ENCODE measurements around the gene PLCL2.
A peak's percentile ranks its signal among the peaks of the same experiment; 100 is the strongest.

Gene PLCL2

DNA sequence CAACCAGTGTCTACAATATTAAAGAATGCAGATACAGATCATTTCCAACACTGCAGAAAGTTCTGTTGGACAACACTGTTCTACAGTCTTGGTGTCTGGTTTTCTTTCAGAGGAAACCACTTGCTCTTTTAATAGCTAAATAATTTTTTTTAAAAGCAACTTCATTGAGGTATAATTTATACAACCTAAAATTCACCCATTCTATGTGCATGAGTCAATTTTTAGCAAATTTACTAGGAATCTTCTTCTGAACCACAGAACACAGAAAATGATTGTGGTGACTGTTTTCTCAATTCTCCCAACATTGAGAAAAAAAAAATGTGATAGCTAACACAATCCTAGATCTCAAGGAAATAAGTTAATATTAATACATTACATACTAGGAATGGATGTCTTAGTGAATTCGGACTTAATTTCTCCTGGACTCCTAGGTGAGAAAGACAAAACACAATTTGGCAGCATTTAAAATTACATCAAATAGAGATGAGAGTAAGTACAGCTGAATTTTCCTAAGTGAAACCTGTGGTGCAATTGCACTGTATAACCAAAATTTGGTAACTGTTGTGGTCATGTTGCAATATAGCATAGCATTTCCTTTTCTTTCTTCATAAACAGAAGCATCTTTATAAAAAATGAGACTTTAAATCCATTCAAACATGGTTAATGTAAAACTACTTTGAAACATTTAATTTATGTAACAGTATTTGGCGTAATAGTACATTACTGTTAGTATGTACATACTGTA is 15.3 kb upstream of the PLCL2 start:
- TF ChIP-seq MYC (IDR thresholded peaks at IDR 0.05; ENCODE audit: low read depth, low read length) (no peak), POLR2A (IDR thresholded peaks at IDR 0.05; ENCODE audit: extremely low read depth, insufficient read length) (no peak)
- TF ChIP-seq, protein P1, sequence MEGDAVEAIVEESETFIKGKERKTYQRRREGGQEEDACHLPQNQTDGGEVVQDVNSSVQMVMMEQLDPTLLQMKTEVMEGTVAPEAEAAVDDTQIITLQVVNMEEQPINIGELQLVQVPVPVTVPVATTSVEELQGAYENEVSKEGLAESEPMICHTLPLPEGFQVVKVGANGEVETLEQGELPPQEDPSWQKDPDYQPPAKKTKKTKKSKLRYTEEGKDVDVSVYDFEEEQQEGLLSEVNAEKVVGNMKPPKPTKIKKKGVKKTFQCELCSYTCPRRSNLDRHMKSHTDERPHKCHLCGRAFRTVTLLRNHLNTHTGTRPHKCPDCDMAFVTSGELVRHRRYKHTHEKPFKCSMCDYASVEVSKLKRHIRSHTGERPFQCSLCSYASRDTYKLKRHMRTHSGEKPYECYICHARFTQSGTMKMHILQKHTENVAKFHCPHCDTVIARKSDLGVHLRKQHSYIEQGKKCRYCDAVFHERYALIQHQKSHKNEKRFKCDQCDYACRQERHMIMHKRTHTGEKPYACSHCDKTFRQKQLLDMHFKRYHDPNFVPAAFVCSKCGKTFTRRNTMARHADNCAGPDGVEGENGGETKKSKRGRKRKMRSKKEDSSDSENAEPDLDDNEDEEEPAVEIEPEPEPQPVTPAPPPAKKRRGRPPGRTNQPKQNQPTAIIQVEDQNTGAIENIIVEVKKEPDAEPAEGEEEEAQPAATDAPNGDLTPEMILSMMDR (IDR thresholded peaks at IDR 0.05; ENCODE audit: low read depth, low read length): no peak
- TF ChIP-seq, protein P2, sequence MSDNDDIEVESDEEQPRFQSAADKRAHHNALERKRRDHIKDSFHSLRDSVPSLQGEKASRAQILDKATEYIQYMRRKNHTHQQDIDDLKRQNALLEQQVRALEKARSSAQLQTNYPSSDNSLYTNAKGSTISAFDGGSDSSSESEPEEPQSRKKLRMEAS (IDR thresholded peaks at IDR 0.05; ENCODE audit: low read depth, low read length): no peak
- H3K4me3 ChIP-seq (ENCODE audit: low read depth, low read length): no peak overlapping the region
- DNase-seq (ENCODE audit: low read depth): peak; percentile 52

DNA sequence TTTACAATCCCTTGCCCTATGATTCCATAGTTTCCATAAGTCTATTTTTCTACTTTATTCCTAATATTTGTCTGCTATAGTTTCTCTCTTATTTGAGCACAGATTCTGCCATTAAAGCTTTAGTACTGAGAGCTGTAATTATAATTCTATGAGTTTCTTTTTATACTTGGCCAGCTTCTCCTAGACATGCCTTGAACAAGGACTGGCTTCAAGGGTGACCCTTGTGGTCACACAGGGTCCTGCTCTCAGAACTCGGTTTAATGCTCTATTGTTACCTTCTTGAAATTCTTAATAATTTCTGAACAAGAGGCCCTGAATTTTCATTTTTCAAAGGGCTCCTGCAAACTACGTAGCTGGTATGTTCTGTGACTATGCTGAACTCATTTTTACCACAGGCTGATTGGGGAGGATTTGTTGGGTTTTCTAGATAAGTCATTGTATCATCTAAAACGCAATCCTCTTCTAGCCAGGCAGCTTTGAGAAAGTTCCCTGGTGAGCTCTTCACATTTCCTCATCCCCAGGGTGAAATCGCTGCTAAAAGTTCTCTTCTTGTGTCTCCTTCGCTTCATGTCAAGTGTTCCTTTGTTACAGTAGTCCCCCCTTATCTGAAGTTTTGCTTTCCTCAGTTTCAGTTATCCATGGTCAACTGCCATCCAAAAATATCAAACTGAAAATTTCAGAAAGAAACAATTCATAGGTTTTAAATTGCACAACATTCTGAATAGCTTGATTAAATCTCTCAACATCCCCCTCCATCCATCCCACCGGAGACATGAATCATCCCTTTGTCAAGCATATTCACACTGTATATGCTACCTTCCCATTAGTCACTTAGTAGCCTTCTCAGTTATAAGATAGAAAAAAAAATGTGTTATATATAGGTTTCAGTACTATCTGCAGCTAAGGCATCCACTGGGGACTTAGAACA is 12.6 kb upstream of the PLCL2 start:
- TF ChIP-seq POLR2A (IDR thresholded peaks at IDR 0.05; ENCODE audit: extremely low read depth, insufficient read length): no peak
- H3K4me3 ChIP-seq (ENCODE audit: low read depth, low read length): no peak overlapping the region
- peak; percentile 58 for DNase-seq (ENCODE audit: low read depth)

GRCh38 chr3:16873872-16874271 is 10.9 kb upstream of the PLCL2 start:
- TF ChIP-seq MYC (IDR thresholded peaks at IDR 0.05; ENCODE audit: low read depth, low read length): no peak
- TF ChIP-seq, protein P1 (IDR thresholded peaks at IDR 0.05; ENCODE audit: low read depth, low read length): no peak
- TF ChIP-seq POLR2A (IDR thresholded peaks at IDR 0.05; ENCODE audit: extremely low read depth, insufficient read length): no peak
- TF ChIP-seq, protein P2 (IDR thresholded peaks at IDR 0.05; ENCODE audit: low read depth, low read length): no peak
- H3K4me3 ChIP-seq (ENCODE audit: low read depth, low read length): no peak overlapping the region
- DNase-seq (ENCODE audit: low read depth): no peak

DNA sequence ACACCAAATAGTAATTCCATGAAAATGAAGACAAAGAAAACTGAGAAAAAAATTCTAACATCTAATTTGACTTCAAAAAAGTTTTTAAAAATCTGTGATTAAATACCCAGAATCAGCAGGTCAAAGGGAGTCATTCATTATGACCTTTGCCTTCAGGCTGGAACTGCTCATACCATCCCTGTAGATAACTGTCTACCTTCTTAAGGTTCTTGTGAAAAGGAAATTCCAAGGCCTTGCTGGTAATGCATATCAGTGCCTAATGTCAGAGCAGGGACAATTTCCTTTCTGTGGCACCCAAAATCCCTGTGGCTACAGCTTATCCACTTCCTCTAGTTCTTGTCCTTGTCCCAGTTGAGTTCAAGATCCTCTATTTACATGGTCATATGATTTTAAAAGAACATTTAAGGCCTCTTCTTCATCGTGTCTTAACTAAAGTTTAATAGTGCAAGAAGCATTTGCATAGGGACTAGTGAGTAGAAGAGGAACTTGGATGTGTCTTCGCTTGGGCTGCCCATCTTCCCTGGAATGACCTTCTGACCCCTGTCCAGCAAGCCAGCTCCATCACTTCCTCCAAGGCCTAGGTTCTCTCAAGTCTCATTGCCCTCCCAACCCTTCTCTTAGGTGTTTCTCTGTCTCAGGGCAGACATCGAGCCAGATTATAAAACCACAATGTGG is 8.7 kb upstream of the PLCL2 start:
- no peak for TF ChIP-seq POLR2A (IDR thresholded peaks at IDR 0.05; ENCODE audit: extremely low read depth, insufficient read length)
- TF ChIP-seq, protein P2 (IDR thresholded peaks at IDR 0.05; ENCODE audit: low read depth, low read length): no peak
- no peak for TF ChIP-seq MYC (IDR thresholded peaks at IDR 0.05; ENCODE audit: low read depth, low read length)
- TF ChIP-seq, protein P1 (IDR thresholded peaks at IDR 0.05; ENCODE audit: low read depth, low read length): no peak
- no peak overlapping the region for H3K4me3 ChIP-seq (ENCODE audit: low read depth, low read length)
- DNase-seq (ENCODE audit: low read depth): no peak

- TF ChIP-seq POLR2A (IDR thresholded peaks at IDR 0.05; ENCODE audit: extremely low read depth, insufficient read length) (no peak), MYC (IDR thresholded peaks at IDR 0.05; ENCODE audit: low read depth, low read length) (no peak)
- TF ChIP-seq, protein P2 (IDR thresholded peaks at IDR 0.05; ENCODE audit: low read depth, low read length): no peak
- TF ChIP-seq, protein P1 (IDR thresholded peaks at IDR 0.05; ENCODE audit: low read depth, low read length): no peak
- no peak for DNase-seq (ENCODE audit: low read depth)
- no peak overlapping the region for H3K4me3 ChIP-seq (ENCODE audit: low read depth, low read length)
Observed at GRCh38 chr3:16877505-16877904, 7.2 kb upstream of the PLCL2 start.

All from NB4 (cell line).